Liver (tissue), 9 donors: ENCODE results near the gene GLDN. TPM values are rescaled to one million over a fixed set of nuclear protein-coding genes. Genes with fewer than 3 reads are reported as not detected.

Experiments
- DNase-seq: peaks from one replicate; pipeline ENCODE4 v3.0.0-alpha.2; 2017; ENCODE audit warnings: low spot score
- H3K27ac ChIP-seq, 2 donors: one replicate each; pipeline ENCODE4 v1.7.0; 2013; ENCODE audit warnings: inconsistent platforms in 2 of 2, low read length in 2 of 2, control low read depth in 1 of 2, low read depth in 1 of 2, mild to moderate bottlenecking in 1 of 2
- H3K27me3 ChIP-seq, 4 donors: one replicate each; pipeline versions ENCODE4 v1.6.1 to v1.7.0; 2013; ENCODE audit warnings: low read length in 3 of 4, inconsistent platforms in 1 of 4, mild to moderate bottlenecking in 1 of 4, moderate library complexity in 1 of 4; ENCODE audit not compliant: control insufficient read depth in 4 of 4, insufficient read depth in 4 of 4
- H3K36me3 ChIP-seq, 4 donors: one replicate each; pipeline versions ENCODE4 v1.6.1 to v1.7.0; 2013; ENCODE audit warnings: low read length in 3 of 4, mild to moderate bottlenecking in 3 of 4, low read depth in 1 of 4, moderate library complexity in 1 of 4; ENCODE audit not compliant: control insufficient read depth in 4 of 4, insufficient read depth in 3 of 4
- H3K4me1 ChIP-seq, 4 donors: one replicate each; pipeline versions ENCODE4 v1.6.1 to v1.7.0; 2013; ENCODE audit warnings: low read length in 3 of 4, mild to moderate bottlenecking in 3 of 4, moderate library complexity in 1 of 4; ENCODE audit not compliant: control insufficient read depth in 4 of 4, insufficient read depth in 4 of 4
- H3K4me3 ChIP-seq, 3 donors: one replicate each; pipeline versions ENCODE4 v1.6.1 to v1.7.0; 2013; ENCODE audit warnings: low read length in 3 of 3, control low read depth in 1 of 3, low read depth in 1 of 3, mild to moderate bottlenecking in 1 of 3
- H3K9ac ChIP-seq, 2 donors: one replicate each; pipeline ENCODE4 v1.7.0; 2013; ENCODE audit warnings: low read length in 2 of 2, mild to moderate bottlenecking in 2 of 2, moderate library complexity in 2 of 2, control low read depth in 1 of 2, low read depth in 1 of 2
- H3K9me3 ChIP-seq, 4 donors: one replicate each; pipeline versions ENCODE4 v1.6.1 to v1.7.0; 2013; ENCODE audit warnings: low read length in 3 of 4; ENCODE audit not compliant: control insufficient read depth in 4 of 4
- FOXA1 ChIP-seq: IDR thresholded peaks from 2 replicates; pipeline ENCODE4 v1.6.1; 2016; ENCODE audit warnings: antibody characterized with exemption
- FOXA2 ChIP-seq: IDR thresholded peaks from 2 replicates; pipeline ENCODE4 v1.6.1; 2016; ENCODE audit warnings: antibody characterized with exemption
- GABPA ChIP-seq, 2 donors: IDR thresholded peaks in 1 of 2; conservative IDR thresholded peaks in 1 of 2; 2 replicates each; pipeline ENCODE4 v1.6.1; 2016; ENCODE audit warnings: antibody characterized with exemption in 2 of 2, mild to moderate bottlenecking in 1 of 2, moderate library complexity in 1 of 2
- HNF4A ChIP-seq, 2 donors: conservative IDR thresholded peaks; 2 replicates each; pipeline ENCODE4 v1.6.1; 2016; ENCODE audit warnings: antibody characterized with exemption in 2 of 2, mild to moderate bottlenecking in 2 of 2
- HNF4G ChIP-seq: IDR thresholded peaks from 2 replicates; pipeline ENCODE4 v1.6.1; 2016; ENCODE audit warnings: antibody characterized with exemption
- NR2F2 ChIP-seq: IDR thresholded peaks from 2 replicates; pipeline ENCODE4 v1.6.1; 2016; ENCODE audit warnings: antibody characterized with exemption
- RAD21 ChIP-seq, 2 donors: IDR thresholded peaks; 2 replicates each; pipeline ENCODE4 v1.6.1; 2016; ENCODE audit warnings: antibody characterized with exemption in 2 of 2, mild to moderate bottlenecking in 2 of 2
- RXRA ChIP-seq, 2 donors: IDR thresholded peaks; 2 replicates each; pipeline ENCODE4 v1.6.1; 2017 to 2018; ENCODE audit warnings: antibody characterized with exemption in 2 of 2, mild to moderate bottlenecking in 1 of 2
- TAF1 ChIP-seq: conservative IDR thresholded peaks from 2 replicates; pipeline ENCODE4 v1.6.1; 2016; ENCODE audit warnings: antibody characterized with exemption, mild to moderate bottlenecking
- YY1 ChIP-seq: IDR thresholded peaks from 2 replicates; pipeline ENCODE4 v1.6.1; 2016; ENCODE audit warnings: antibody characterized with exemption, mild to moderate bottlenecking
- WGBS: extraction: QIAGEN DNeasy Blood & Tissue Kit; methylation state at CpG from one replicate; pipeline ENCODE4 v1.1.7; 2013; 5-methylcytosine and 5-hydroxymethylcytosine counted together
- polyA plus RNA-seq, 2 donors: library from polyadenylated mRNA; stranded (reverse) in 1 of 2; unstranded in 1 of 2; fragments of 200-250 nt in 1 of 2; fragments of >200 nt in 1 of 2; fragmentation: Nextera tagmentation in 1 of 2; extraction: Ambion mirVana in 1 of 2; gene quantifications; one replicate each; pipeline versions ENCODE4 v1.2.1 to v1.2.3, GENCODE V29; 2013 to 2015
- total RNA-seq, 2 donors: library from RNA; depleted of rRNA; stranded (reverse); fragments of >200 nt; gene quantifications; one replicate each; pipeline ENCODE4 v1.2.3, GENCODE V29; 2014
- TF ChIP-seq, protein P1 (sequence below): IDR thresholded peaks from 2 replicates; pipeline ENCODE4 v1.6.1; 2016; ENCODE audit warnings: antibody characterized with exemption
- TF ChIP-seq, protein P2 (sequence below): IDR thresholded peaks from 2 replicates; pipeline ENCODE4 v1.6.1; 2016; ENCODE audit warnings: antibody characterized with exemption, mild to moderate bottlenecking
- TF ChIP-seq, protein P3 (sequence below): IDR thresholded peaks from 2 replicates; pipeline ENCODE4 v1.6.1; 2016; ENCODE audit warnings: antibody characterized with exemption
- TF ChIP-seq, protein P4 (sequence below): fragments of 150-350 bp; IDR thresholded peaks from 2 replicates; pipeline ENCODE4 v1.5.1; 2017; ENCODE audit warnings: improper control_type of control experiment, low read depth, low read length; ENCODE audit not compliant: missing input control
- TF ChIP-seq, protein P5 (sequence below): IDR thresholded peaks from 2 replicates; pipeline ENCODE4 v1.6.1; 2016; ENCODE audit warnings: antibody characterized with exemption
- donor health status: healthy.
- donor health status: healthy.
- donor health status: healthy.
- donor health status: healthy.
- donor health status: healthy.

The GLDN gene
- total and polyA plus RNA-seq, 4 donors = 0.15 to 1.4 (median 0.33) TPM

DNA sequence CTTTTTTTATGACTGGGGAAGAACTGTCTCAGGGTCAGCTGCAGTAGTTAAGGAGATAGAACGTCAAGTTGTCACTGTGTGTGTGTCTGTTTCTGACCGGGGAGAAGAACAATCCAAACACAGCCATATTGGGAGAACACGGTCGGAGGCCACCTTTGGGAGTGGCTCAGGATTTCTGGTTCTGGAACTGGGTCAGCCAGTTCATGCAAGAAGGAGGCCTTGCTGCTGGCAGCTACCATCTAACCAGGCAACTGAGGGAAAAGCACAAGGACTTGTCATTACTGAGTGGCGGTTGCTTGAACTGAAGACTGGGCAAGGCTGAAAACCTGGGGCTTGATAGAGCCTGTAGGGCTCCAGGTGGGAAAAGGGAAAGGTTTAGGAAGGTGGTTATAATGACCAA is 24.6 kb downstream of the GLDN start:
- H3K36me3 ChIP-seq = no peaks in the 10 kb centered on the region
- H3K4me3 ChIP-seq = no peak overlapping the region
- no peak overlapping the region for H3K9ac ChIP-seq
- no peaks in the 10 kb centered on the region for H3K9me3 ChIP-seq
- DNase-seq = no peak
- no peak overlapping the region for H3K27ac ChIP-seq
- H3K4me1 ChIP-seq = no peaks in the 10 kb centered on the region
- TF ChIP-seq FOXA1 (no peak), RXRA (IDR thresholded peaks at IDR 0.05) (no peak)
- peaks cover 0 to 3% (median 0%) of the 10 kb centered on the region in 4 donors for H3K27me3 ChIP-seq
- 93% methylated on average over 5 of the region's 5 CpGs for WGBS

DNA sequence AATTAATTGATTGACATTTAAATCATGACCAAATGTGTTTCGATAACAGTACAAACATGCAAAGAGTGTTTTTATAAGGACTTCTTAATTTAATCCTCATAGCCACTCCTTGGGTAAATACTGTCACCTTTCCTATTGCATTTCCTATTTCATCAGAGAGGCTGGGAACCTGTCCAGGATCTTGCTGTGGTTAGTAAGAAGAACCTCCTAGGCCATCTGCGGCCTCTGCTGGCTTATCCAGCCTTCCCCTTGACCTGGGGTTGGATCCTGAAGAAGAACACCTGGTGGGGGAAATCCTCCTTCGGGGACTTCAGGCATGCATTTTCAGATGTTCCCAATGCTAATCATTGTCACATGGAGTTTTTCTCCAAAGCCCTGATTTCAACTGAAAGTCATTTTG is 25.5 kb downstream of the GLDN start:
- peaks cover 0 to 3% (median 0%) of the 10 kb centered on the region in 4 donors for H3K27me3 ChIP-seq
- H3K9me3 ChIP-seq = no peaks in the 10 kb centered on the region
- no peak overlapping the region for H3K9ac ChIP-seq
- no peaks in the 10 kb centered on the region for H3K36me3 ChIP-seq
- no peak overlapping the region for H3K27ac ChIP-seq
- no peaks in the 10 kb centered on the region for H3K4me1 ChIP-seq
- TF ChIP-seq GABPA (IDR thresholded peaks at IDR 0.05 in 1 of 2, conservative IDR thresholded peaks at IDR 0.05 in 1 of 2) (no peak), FOXA2 (no peak), HNF4A (conservative IDR thresholded peaks at IDR 0.05) (no peak), NR2F2 (no peak), FOXA1 (no peak), RAD21 (IDR thresholded peaks at IDR 0.05) (no peak), RXRA (IDR thresholded peaks at IDR 0.05) (no peak)
- TF ChIP-seq, protein P1, sequence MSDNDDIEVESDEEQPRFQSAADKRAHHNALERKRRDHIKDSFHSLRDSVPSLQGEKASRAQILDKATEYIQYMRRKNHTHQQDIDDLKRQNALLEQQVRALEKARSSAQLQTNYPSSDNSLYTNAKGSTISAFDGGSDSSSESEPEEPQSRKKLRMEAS = no peak
- TF ChIP-seq, protein P2, sequence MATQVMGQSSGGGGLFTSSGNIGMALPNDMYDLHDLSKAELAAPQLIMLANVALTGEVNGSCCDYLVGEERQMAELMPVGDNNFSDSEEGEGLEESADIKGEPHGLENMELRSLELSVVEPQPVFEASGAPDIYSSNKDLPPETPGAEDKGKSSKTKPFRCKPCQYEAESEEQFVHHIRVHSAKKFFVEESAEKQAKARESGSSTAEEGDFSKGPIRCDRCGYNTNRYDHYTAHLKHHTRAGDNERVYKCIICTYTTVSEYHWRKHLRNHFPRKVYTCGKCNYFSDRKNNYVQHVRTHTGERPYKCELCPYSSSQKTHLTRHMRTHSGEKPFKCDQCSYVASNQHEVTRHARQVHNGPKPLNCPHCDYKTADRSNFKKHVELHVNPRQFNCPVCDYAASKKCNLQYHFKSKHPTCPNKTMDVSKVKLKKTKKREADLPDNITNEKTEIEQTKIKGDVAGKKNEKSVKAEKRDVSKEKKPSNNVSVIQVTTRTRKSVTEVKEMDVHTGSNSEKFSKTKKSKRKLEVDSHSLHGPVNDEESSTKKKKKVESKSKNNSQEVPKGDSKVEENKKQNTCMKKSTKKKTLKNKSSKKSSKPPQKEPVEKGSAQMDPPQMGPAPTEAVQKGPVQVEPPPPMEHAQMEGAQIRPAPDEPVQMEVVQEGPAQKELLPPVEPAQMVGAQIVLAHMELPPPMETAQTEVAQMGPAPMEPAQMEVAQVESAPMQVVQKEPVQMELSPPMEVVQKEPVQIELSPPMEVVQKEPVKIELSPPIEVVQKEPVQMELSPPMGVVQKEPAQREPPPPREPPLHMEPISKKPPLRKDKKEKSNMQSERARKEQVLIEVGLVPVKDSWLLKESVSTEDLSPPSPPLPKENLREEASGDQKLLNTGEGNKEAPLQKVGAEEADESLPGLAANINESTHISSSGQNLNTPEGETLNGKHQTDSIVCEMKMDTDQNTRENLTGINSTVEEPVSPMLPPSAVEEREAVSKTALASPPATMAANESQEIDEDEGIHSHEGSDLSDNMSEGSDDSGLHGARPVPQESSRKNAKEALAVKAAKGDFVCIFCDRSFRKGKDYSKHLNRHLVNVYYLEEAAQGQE = no peak
- TF ChIP-seq, protein P3, sequence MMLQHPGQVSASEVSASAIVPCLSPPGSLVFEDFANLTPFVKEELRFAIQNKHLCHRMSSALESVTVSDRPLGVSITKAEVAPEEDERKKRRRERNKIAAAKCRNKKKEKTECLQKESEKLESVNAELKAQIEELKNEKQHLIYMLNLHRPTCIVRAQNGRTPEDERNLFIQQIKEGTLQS = no peak
- H3K4me3 ChIP-seq = no peak overlapping the region
- DNase-seq = no peak
- WGBS = 74% methylated on average over 3 of the region's 3 CpGs

DNA sequence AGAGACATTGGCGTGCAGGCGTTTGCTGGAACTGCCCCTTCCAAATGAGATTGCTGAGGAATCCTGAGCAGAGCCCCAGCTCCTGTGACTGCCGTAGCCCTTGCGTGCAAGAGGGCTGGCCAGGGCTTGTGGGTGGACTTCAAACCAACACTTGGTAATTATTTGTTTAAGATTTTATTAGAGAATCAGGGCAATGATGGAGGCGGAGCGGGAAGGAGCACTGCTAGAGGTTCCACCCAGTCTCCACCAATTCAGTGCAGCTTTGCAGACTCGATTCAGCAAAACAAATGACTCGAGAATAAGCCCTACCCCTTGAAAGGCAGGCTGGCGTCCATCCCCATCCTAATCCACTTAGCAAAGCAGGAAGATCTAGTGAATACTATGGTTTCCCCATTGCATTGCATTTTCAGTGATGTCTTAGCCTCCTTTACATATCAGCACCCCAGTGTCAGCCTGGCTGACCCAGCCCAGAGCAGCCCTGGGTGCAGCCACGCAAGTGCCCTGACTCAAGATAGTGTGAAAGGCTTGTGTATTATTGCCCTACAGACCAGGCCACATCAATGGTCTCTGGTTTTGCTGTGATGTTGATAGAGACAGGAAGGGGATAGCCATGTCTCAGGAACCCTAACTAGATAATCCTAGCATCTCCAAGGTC is 26.0 kb downstream of the GLDN start:
- no peak overlapping the region for H3K9ac ChIP-seq
- no peak overlapping the region for H3K4me3 ChIP-seq
- no peak for DNase-seq
- no peaks in the 10 kb centered on the region for H3K4me1 ChIP-seq
- no peak overlapping the region for H3K27ac ChIP-seq
- no peaks in the 10 kb centered on the region for H3K9me3 ChIP-seq
- no peaks in the 10 kb centered on the region for H3K36me3 ChIP-seq
- WGBS = 89% methylated on average over 10 of the region's 10 CpGs
- H3K27me3 ChIP-seq = peaks cover 0 to 3% (median 0%) of the 10 kb centered on the region in 4 donors
- TF ChIP-seq YY1 (no peak), GABPA (IDR thresholded peaks at IDR 0.05 in 1 of 2, conservative IDR thresholded peaks at IDR 0.05 in 1 of 2) (no peak), TAF1 (no peak), HNF4G (no peak)
- TF ChIP-seq, protein P4, sequence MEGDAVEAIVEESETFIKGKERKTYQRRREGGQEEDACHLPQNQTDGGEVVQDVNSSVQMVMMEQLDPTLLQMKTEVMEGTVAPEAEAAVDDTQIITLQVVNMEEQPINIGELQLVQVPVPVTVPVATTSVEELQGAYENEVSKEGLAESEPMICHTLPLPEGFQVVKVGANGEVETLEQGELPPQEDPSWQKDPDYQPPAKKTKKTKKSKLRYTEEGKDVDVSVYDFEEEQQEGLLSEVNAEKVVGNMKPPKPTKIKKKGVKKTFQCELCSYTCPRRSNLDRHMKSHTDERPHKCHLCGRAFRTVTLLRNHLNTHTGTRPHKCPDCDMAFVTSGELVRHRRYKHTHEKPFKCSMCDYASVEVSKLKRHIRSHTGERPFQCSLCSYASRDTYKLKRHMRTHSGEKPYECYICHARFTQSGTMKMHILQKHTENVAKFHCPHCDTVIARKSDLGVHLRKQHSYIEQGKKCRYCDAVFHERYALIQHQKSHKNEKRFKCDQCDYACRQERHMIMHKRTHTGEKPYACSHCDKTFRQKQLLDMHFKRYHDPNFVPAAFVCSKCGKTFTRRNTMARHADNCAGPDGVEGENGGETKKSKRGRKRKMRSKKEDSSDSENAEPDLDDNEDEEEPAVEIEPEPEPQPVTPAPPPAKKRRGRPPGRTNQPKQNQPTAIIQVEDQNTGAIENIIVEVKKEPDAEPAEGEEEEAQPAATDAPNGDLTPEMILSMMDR = no peak
- TF ChIP-seq, protein P5, sequence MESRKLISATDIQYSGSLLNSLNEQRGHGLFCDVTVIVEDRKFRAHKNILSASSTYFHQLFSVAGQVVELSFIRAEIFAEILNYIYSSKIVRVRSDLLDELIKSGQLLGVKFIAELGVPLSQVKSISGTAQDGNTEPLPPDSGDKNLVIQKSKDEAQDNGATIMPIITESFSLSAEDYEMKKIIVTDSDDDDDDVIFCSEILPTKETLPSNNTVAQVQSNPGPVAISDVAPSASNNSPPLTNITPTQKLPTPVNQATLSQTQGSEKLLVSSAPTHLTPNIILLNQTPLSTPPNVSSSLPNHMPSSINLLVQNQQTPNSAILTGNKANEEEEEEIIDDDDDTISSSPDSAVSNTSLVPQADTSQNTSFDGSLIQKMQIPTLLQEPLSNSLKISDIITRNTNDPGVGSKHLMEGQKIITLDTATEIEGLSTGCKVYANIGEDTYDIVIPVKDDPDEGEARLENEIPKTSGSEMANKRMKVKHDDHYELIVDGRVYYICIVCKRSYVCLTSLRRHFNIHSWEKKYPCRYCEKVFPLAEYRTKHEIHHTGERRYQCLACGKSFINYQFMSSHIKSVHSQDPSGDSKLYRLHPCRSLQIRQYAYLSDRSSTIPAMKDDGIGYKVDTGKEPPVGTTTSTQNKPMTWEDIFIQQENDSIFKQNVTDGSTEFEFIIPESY = no peak
- TF ChIP-seq, protein P2 = no peak
- TF ChIP-seq, protein P3 = no peak
